MM.1S (cell line): ENCODE measurements around the gene MED27.

Experiments used
- DNase-seq: peaks from one replicate; pipeline ENCODE4 v3.0.0-alpha.2; 2015
- H2AFZ ChIP-seq: fragments of 300-600 bp; sonication (generic); 2 replicates; pipeline ENCODE4 v1.6.0; 2016; ENCODE audit warnings: antibody characterized with exemption, low read length
- H3F3A ChIP-seq: fragments of 300-600 bp; sonication (generic); 2 replicates; pipeline ENCODE4 v1.6.1; 2016; ENCODE audit warnings: mild to moderate bottlenecking, antibody characterized with exemption, low read length, moderate library complexity, mixed read lengths; ENCODE audit not compliant: insufficient read depth
- H3K27ac ChIP-seq: fragments of 300-600 bp; sonication (generic); 2 replicates; pipeline ENCODE4 v1.5.1; 2016; ENCODE audit warnings: mild to moderate bottlenecking, low read length
- H3K27me3 ChIP-seq: fragments of 300-600 bp; sonication (generic); replicated peaks from 2 replicates; pipeline ENCODE4 v1.6.0; 2016; ENCODE audit warnings: low read length; ENCODE audit not compliant: insufficient read depth
- H3K36me3 ChIP-seq: fragments of 300-600 bp; sonication (generic); replicated peaks from 2 replicates; pipeline ENCODE4 v1.6.1; 2016; ENCODE audit warnings: mild to moderate bottlenecking, low read length, mixed read lengths; ENCODE audit not compliant: insufficient read depth
- H3K4me1 ChIP-seq: fragments of 300-600 bp; sonication (generic); 2 replicates; pipeline ENCODE4 v1.6.1; 2016; ENCODE audit warnings: low read length, mixed read lengths
- H3K4me2 ChIP-seq: fragments of 300-600 bp; sonication (generic); 2 replicates; pipeline ENCODE4 v1.6.0; 2016; ENCODE audit warnings: low read depth, low read length
- H3K4me3 ChIP-seq: fragments of 300-600 bp; sonication (generic); 2 replicates; pipeline ENCODE4 v1.5.1; 2016; ENCODE audit warnings: low read length, mixed read lengths
- H3K79me2 ChIP-seq: fragments of 300-600 bp; sonication (generic); 2 replicates; pipeline ENCODE4 v1.6.1; 2016; ENCODE audit warnings: mixed run types, low read length, mixed read lengths
- H3K9ac ChIP-seq: fragments of 300-600 bp; sonication (generic); 2 replicates; pipeline ENCODE4 v1.6.1; 2016; ENCODE audit warnings: low read length, mixed read lengths
- H3K9me2 ChIP-seq: fragments of 300-600 bp; sonication (generic); replicated peaks from 2 replicates; pipeline ENCODE4 v1.6.1; 2016; ENCODE audit warnings: mild to moderate bottlenecking, low read length, mixed read lengths; ENCODE audit not compliant: insufficient read depth
- H3K9me3 ChIP-seq: fragments of 300-600 bp; sonication (generic); replicated peaks from 2 replicates; pipeline ENCODE4 v1.6.1; 2016; ENCODE audit warnings: mild to moderate bottlenecking, low read length, mixed read lengths; ENCODE audit not compliant: insufficient read depth
- H4K20me1 ChIP-seq: fragments of 300-600 bp; sonication (generic); 2 replicates; pipeline ENCODE4 v1.6.1; 2016; ENCODE audit warnings: mild to moderate bottlenecking, low read length, moderate library complexity, mixed read lengths; ENCODE audit not compliant: insufficient read depth
- CTCF ChIP-seq: fragments of 300-600 bp; sonication (generic); IDR thresholded peaks from 2 replicates; pipeline ENCODE4 v1.5.1; 2016; ENCODE audit warnings: antibody characterized with exemption, low read length, mixed read lengths
- EZH2 ChIP-seq: fragments of 300-600 bp; sonication (generic); optimal IDR thresholded peaks from 2 replicates; pipeline ENCODE3; 2017; ENCODE audit warnings: low read depth, mild to moderate bottlenecking, antibody characterized with exemption, low read length, mixed read lengths
- EZH2phosphoT487 ChIP-seq: fragments of 300-600 bp; sonication (generic); IDR thresholded peaks from 2 replicates; pipeline ENCODE4 v1.6.1; 2018; ENCODE audit warnings: antibody characterized with exemption, low read length

MED27 gene

GRCh38 chr9:132025766-132026165 lies 53.9 kb downstream of the MED27 start:
- Histone ChIP-seq H3K4me2 (no peak overlapping the region), H3K9me3 (no peaks in the 10 kb centered on the region), H3K27ac (no peak overlapping the region), H3K9me2 (no peaks in the 10 kb centered on the region), H3K4me1 (no peaks in the 10 kb centered on the region), H3K27me3 (no peaks in the 10 kb centered on the region), H3K36me3 (no peaks in the 10 kb centered on the region), H2AFZ (no peak overlapping the region), H3K4me3 (no peak overlapping the region), H3F3A (no peaks in the 10 kb centered on the region), H3K9ac (no peak overlapping the region), H4K20me1 (peaks cover 5% of the 10 kb centered on the region; the same call in 1 of the 2 replicates), H3K79me2 (peaks cover 18% of the 10 kb centered on the region)
- no peak for DNase-seq
- TF ChIP-seq CTCF = no peak
- no peak for TF ChIP-seq EZH2
- no peak for TF ChIP-seq EZH2phosphoT487

GRCh38 chr9:132024589-132024988 lies 55.1 kb downstream of the MED27 start:
- no peak for DNase-seq
- no peaks in the 10 kb centered on the region for H3K36me3 ChIP-seq
- H3K4me3 ChIP-seq = no peak overlapping the region
- no peak overlapping the region for H3K9ac ChIP-seq
- no peak overlapping the region for H2AFZ ChIP-seq
- H3K27ac ChIP-seq = no peak overlapping the region
- no peaks in the 10 kb centered on the region for H3F3A ChIP-seq
- no peak for TF ChIP-seq EZH2phosphoT487
- TF ChIP-seq EZH2 = no peak
- no peak for TF ChIP-seq CTCF
- H3K27me3 ChIP-seq = no peaks in the 10 kb centered on the region
- H3K79me2 ChIP-seq = peaks cover 10% of the 10 kb centered on the region
- no peaks in the 10 kb centered on the region for H3K9me3 ChIP-seq
- no peak overlapping the region for H3K4me2 ChIP-seq
- H3K9me2 ChIP-seq = no peaks in the 10 kb centered on the region
- H3K4me1 ChIP-seq = no peaks in the 10 kb centered on the region
- H4K20me1 ChIP-seq = no peaks in the 10 kb centered on the region

GRCh38 chr9:132023419-132024180 lies 56.1 kb downstream of the MED27 start:
- H3K79me2 ChIP-seq = peaks cover 10% of the 10 kb centered on the region
- no peak overlapping the region for H3K27ac ChIP-seq
- no peak for TF ChIP-seq EZH2
- TF ChIP-seq EZH2phosphoT487 = no peak
- TF ChIP-seq CTCF = no peak
- H3K9me3 ChIP-seq = no peaks in the 10 kb centered on the region
- no peak for DNase-seq
- H3K9me2 ChIP-seq = no peaks in the 10 kb centered on the region
- H3K4me3 ChIP-seq = no peak overlapping the region
- H3K36me3 ChIP-seq = no peaks in the 10 kb centered on the region
- H3K9ac ChIP-seq = no peak overlapping the region
- no peaks in the 10 kb centered on the region for H3K4me1 ChIP-seq
- H3K4me2 ChIP-seq = no peak overlapping the region
- H3F3A ChIP-seq = no peaks in the 10 kb centered on the region
- no peaks in the 10 kb centered on the region for H3K27me3 ChIP-seq
- H2AFZ ChIP-seq = no peak overlapping the region
- no peaks in the 10 kb centered on the region for H4K20me1 ChIP-seq
